Measurements from ENCODE around the gene ELAVL3. TPM values are rescaled to one million over a fixed set of nuclear protein-coding genes. Genes with fewer than 3 reads are reported as not detected.

ELAVL3 gene
- total and polyA plus RNA-seq, 2 of the 8 experiments (the other 6 are each of a cell fraction or from before 2014, with no cell fraction given): 0.80 to 1.0 TPM

GRCh38 chr19:11416346-11417052, 64.3 kb downstream of the ELAVL3 start:
- H3K56ac ChIP-seq (replicated peaks; ENCODE audit: insufficient read length, low read depth, low read length): no peak overlapping the region
- H4K91ac ChIP-seq (replicated peaks; ENCODE audit: insufficient read length, low read length): no peak overlapping the region
- no peaks in the 10 kb centered on the region for H3K9me3 ChIP-seq (ENCODE audit: insufficient read depth in 2 of 2, low read depth in 1 of 2, low read length in 1 of 2)
- no peak overlapping the region for H3K9ac ChIP-seq (replicated peaks in 1 of 4; ENCODE audit: extremely low read depth in 1 of 4, low read depth in 3 of 4, low read length in 3 of 4)
- H4K8ac ChIP-seq (ENCODE audit: extremely low read depth, insufficient read depth, low read length): no peak overlapping the region
- peaks cover 5% of the 10 kb centered on the region for H3K79me1 ChIP-seq (ENCODE audit: low read depth, low read length)
- H2BK120ac ChIP-seq (replicated peaks; ENCODE audit: low read depth, low read length): no peak overlapping the region
- H3K14ac ChIP-seq (ENCODE audit: insufficient read length): no peak overlapping the region
- peaks cover 0 to 9% (median 3%) of the 10 kb centered on the region in 4 experiments; a peak in 3 of 7 replicates for H3K4me1 ChIP-seq (replicated peaks in 1 of 4; ENCODE audit: control insufficient read depth in 3 of 4, insufficient read depth in 4 of 4, low read length in 3 of 4)
- H3K4ac ChIP-seq (replicated peaks; ENCODE audit: insufficient read length, low read depth, low read length): no peak overlapping the region
- no peak overlapping the region for H3K4me3 ChIP-seq (ENCODE audit: extremely low read depth in 1 of 4, insufficient read depth in 2 of 4, low read depth in 3 of 4, low read length in 4 of 4)
- H3K18ac ChIP-seq (ENCODE audit: extremely low read depth, low read length): no peak overlapping the region
- ChIA-PET POLR2A (ENCODE audit: partially characterized antibody) (interaction anchor here (1.1 to 3.6 kb wide), 5 partner anchors 10 to 77 kb away, joined by 3 to 22 read pairs (median 4); partner anchors contain the start of genes ODAD3, PRKCSH and RAB3D), CTCF (ENCODE audit: partially characterized antibody) (interaction anchor here (0.6 to 13.7 kb wide), 6 partner anchors 10 to 53 kb away, joined by 3 to 197 read pairs (median 10); partner anchors contain the start of genes EPOR, ODAD3 and SWSAP1)
- no peak for DNase-seq (ENCODE audit: low read depth in 1 of 2, low spot score in 2 of 2)
- H3K36me3 ChIP-seq (ENCODE audit: control insufficient read depth in 2 of 4, insufficient read depth in 4 of 4, low read length in 3 of 4): peaks cover 0 to 3% (median 0%) of the 10 kb centered on the region in 4 experiments; a peak in 1 of 8 replicates
- 93% methylated on average over 16 of the region's 17 CpGs; no CpG with 5 or more reads in 1 of the 2 experiments for WGBS, 2 experiments (ENCODE audit: extremely low coverage in 1 of 2, insufficient coverage in 1 of 2, insufficient read length in 1 of 2, insufficient replicate concordance in 2 of 2, low coverage in 1 of 2, low lambda C conversion rate in 2 of 2, missing lambda C conversion rate in 1 of 2)
- H2BK5ac ChIP-seq (ENCODE audit: low read depth, low read length): no peak overlapping the region
- no peak overlapping the region for H3K23ac ChIP-seq (ENCODE audit: insufficient read length)
- no peak overlapping the region for H3K27ac ChIP-seq (ENCODE audit: low read depth, low read length)
- FAIRE-seq: no peak
- H3K79me2 ChIP-seq (ENCODE audit: control insufficient read depth in 1 of 2, insufficient read depth in 2 of 2, low read length in 2 of 2): no peaks in the 10 kb centered on the region
- no peak overlapping the region for H4K5ac ChIP-seq (ENCODE audit: insufficient read length, low read depth, low read length)
- H2BK20ac ChIP-seq (ENCODE audit: low read length): no peak overlapping the region
- peaks cover 26% of the 10 kb centered on the region for H3K23me2 ChIP-seq (ENCODE audit: low read depth, low read length)
- no peak overlapping the region; the same call in 1 of the 2 replicates for H2BK15ac ChIP-seq (ENCODE audit: low read length)
- no peak overlapping the region for H2BK12ac ChIP-seq (ENCODE audit: low read depth, low read length)
- peaks cover 0 to 2% of the 10 kb centered on the region in 2 experiments for H4K20me1 ChIP-seq (replicated peaks in 1 of 2; ENCODE audit: control insufficient read depth in 1 of 2, insufficient read depth in 2 of 2, low read length in 2 of 2)
- H3K4me2 ChIP-seq (ENCODE audit: insufficient read depth in 1 of 2, low read depth in 2 of 2, low read length in 2 of 2): no peak overlapping the region
- peaks cover 0 to 12% (median 9%) of the 10 kb centered on the region in 4 experiments; a peak in 5 of 7 replicates for H3K27me3 ChIP-seq (replicated peaks in 1 of 4; ENCODE audit: control insufficient read depth in 3 of 4, extremely low read depth in 1 of 4, insufficient read depth in 3 of 4, low read length in 3 of 4)
- H2AK5ac ChIP-seq (ENCODE audit: low read depth, low read length): no peak overlapping the region
- H2AFZ ChIP-seq (ENCODE audit: low read length): no peak overlapping the region
- TF ChIP-seq CTCF (IDR thresholded peaks at IDR 0.05; ENCODE audit: control extremely low read depth in 1 of 3, insufficient read depth in 1 of 3, low read depth in 1 of 3, low read length in 3 of 3) (no peak), POLR2A (IDR thresholded peaks at IDR 0.05; ENCODE audit: control extremely low read depth in 1 of 2, low read depth in 2 of 2, low read length in 2 of 2) (no peak), CHD1 (IDR thresholded peaks at IDR 0.05; ENCODE audit: low read depth, low read length) (no peak), BRCA1 (IDR thresholded peaks at IDR 0.05; ENCODE audit: low read depth, low read length) (no peak)
